SK-N-SH treated with all-trans-retinoic acid at 6 μM for 48 hours (cell line): ENCODE measurements around the gene GPR160.

ENCODE experiments used
- ATAC-seq: fragments of 200-7000 bp; cut with Tn5 transposase; 3 replicates; pipeline ENCODE4 v1.9.1; 2020; ENCODE audit warnings: mild to moderate bottlenecking, moderate library complexity
- ARNTL ChIP-seq: fragments of 450-650 bp; formaldehyde crosslinking; IDR thresholded peaks from 2 replicates; pipeline ENCODE4 v1.5.0; 2020; ENCODE audit warnings: low read depth, mild to moderate bottlenecking, moderate library complexity, borderline replicate concordance
- BACH2 ChIP-seq: fragments of 250-450 bp; sonication (Bioruptor Pico); IDR thresholded peaks from 2 replicates; pipeline ENCODE4 v1.9.0; 2021; ENCODE audit warnings: mild to moderate bottlenecking, borderline replicate concordance
- CREB5 ChIP-seq: fragments of 250-450 bp; sonication (Bioruptor Pico); IDR thresholded peaks from 2 replicates; pipeline ENCODE4 v1.5.1; 2020; ENCODE audit warnings: low read depth, mild to moderate bottlenecking, moderate library complexity
- CSDC2 ChIP-seq: fragments of 250-450 bp; sonication (Bioruptor Pico); IDR thresholded peaks from 2 replicates; pipeline ENCODE4 v1.5.0; 2020; ENCODE audit warnings: mild to moderate bottlenecking, moderate library complexity
- ESRRG ChIP-seq: fragments of 250-450 bp; sonication (Bioruptor Pico); IDR thresholded peaks from 2 replicates; pipeline ENCODE4 v1.6.1; 2021; ENCODE audit warnings: mild to moderate bottlenecking
- GLIS3 ChIP-seq: fragments of 250-450 bp; sonication (Bioruptor Pico); IDR thresholded peaks from 2 replicates; pipeline ENCODE4 v1.5.0; 2020; ENCODE audit warnings: mild to moderate bottlenecking, moderate library complexity
- ISL1 ChIP-seq: fragments of 250-450 bp; sonication (Bioruptor Pico); IDR thresholded peaks from 2 replicates; pipeline ENCODE4 v2.1.2; 2022; ENCODE audit warnings: mild to moderate bottlenecking, moderate library complexity
- OSR1 ChIP-seq: fragments of 250-450 bp; sonication (Bioruptor Pico); IDR thresholded peaks from 2 replicates; pipeline ENCODE4 v1.8.0; 2022; ENCODE audit warnings: moderate library complexity, mild to moderate bottlenecking, inconsistent platforms
- POU6F1 ChIP-seq: fragments of 250-450 bp; sonication (Bioruptor Pico); IDR thresholded peaks from 2 replicates; pipeline ENCODE4 v1.8.0; 2021; ENCODE audit warnings: low read depth, mild to moderate bottlenecking, moderate library complexity, borderline replicate concordance
- PPARA ChIP-seq: fragments of 250-450 bp; sonication (Bioruptor Pico); IDR thresholded peaks from 2 replicates; pipeline ENCODE4 v1.5.0; 2020; ENCODE audit warnings: mild to moderate bottlenecking, borderline replicate concordance
- RARB ChIP-seq: fragments of 250-450 bp; sonication (Bioruptor Pico); IDR thresholded peaks from 2 replicates; pipeline ENCODE4 v1.8.0; 2021; ENCODE audit warnings: mild to moderate bottlenecking, moderate library complexity
- SNAI2 ChIP-seq: fragments of 250-450 bp; sonication (Bioruptor Pico); IDR thresholded peaks from 2 replicates; pipeline ENCODE4 v1.5.0; 2020; ENCODE audit warnings: mild to moderate bottlenecking, moderate library complexity
- TCF4 ChIP-seq: fragments of 250-450 bp; sonication (Bioruptor Pico); IDR thresholded peaks from 2 replicates; pipeline ENCODE4 v1.8.0; 2021; ENCODE audit warnings: mild to moderate bottlenecking, moderate library complexity, borderline replicate concordance
- TOX ChIP-seq: fragments of 250-450 bp; sonication (Bioruptor Pico); IDR thresholded peaks from 2 replicates; pipeline ENCODE4 v1.8.0; 2021; ENCODE audit warnings: mild to moderate bottlenecking, moderate library complexity, borderline replicate concordance
- ZC3H10 ChIP-seq: fragments of 250-450 bp; sonication (Bioruptor Pico); IDR thresholded peaks from 2 replicates; pipeline ENCODE4 v1.5.1; 2021; ENCODE audit warnings: mild to moderate bottlenecking, moderate library complexity
- ZFP3 ChIP-seq: fragments of 250-450 bp; sonication (Bioruptor Pico); IDR thresholded peaks from 2 replicates; pipeline ENCODE4 v1.5.0; 2020; ENCODE audit warnings: mild to moderate bottlenecking, moderate library complexity
- ZFP30 ChIP-seq: fragments of 450-650 bp; formaldehyde crosslinking; IDR thresholded peaks from 2 replicates; pipeline ENCODE4 v1.5.0; 2022; ENCODE audit warnings: mild to moderate bottlenecking, moderate library complexity
- ZNF565 ChIP-seq: fragments of 450-650 bp; formaldehyde crosslinking; conservative IDR thresholded peaks from 2 replicates; pipeline ENCODE4 v1.5.0; 2020; ENCODE audit warnings: low read depth, mild to moderate bottlenecking, moderate library complexity
- ZNF70 ChIP-seq: fragments of 450-650 bp; formaldehyde crosslinking; IDR thresholded peaks from 2 replicates; pipeline ENCODE4 v1.5.0; 2020; ENCODE audit warnings: mild to moderate bottlenecking, moderate library complexity
- ZNF8 ChIP-seq: fragments of 450-650 bp; formaldehyde crosslinking; IDR thresholded peaks from 2 replicates; pipeline ENCODE4 v1.5.0; 2020; ENCODE audit warnings: mild to moderate bottlenecking, moderate library complexity
- TF ChIP-seq, protein P1 (sequence below): fragments of 250-450 bp; sonication (Bioruptor Pico); IDR thresholded peaks from 2 replicates; pipeline ENCODE4 v1.8.0; 2020; ENCODE audit warnings: mild to moderate bottlenecking, moderate library complexity, borderline replicate concordance
- TF ChIP-seq, protein P2 (sequence below): fragments of 250-450 bp; sonication (Bioruptor Pico); IDR thresholded peaks from 2 replicates; pipeline ENCODE4 v1.5.0; 2020; ENCODE audit warnings: mild to moderate bottlenecking, moderate library complexity

The GPR160 gene

DNA sequence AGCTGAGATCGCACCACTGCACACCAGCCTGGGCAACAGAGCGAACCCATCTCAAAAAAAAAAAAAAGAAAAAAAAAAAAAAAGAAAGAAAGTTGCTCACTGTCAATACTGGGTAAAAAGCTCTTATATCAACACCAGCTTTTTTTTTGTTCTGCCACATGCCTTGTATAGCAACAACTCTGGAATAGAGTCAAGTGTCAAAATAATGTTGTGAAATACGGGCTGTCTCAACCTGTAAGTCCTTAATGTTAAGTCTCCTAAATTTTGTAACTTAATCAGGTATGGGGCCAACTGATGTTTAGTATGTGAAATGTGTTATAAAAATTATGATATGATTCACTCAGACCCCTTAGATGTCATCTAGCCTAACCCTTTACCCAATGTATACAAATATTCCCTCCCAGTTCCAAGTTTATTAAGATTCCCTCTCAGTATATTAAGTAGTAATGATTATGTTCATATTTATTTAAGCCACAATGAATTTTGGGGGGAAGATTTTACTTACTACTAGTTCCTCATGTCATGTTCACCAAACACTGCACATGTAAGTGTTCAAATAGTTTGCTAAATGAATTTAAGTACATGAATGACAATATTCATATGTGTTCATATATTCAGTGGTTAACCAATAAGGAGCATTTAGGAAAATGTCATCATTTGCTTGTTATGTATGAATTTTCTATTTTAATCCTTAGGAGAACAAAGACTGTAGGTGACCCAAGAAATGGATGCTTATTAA is 52.2 kb downstream of the GPR160 start:
- TF ChIP-seq OSR1 (CRISPR knock-in tag) (no peak), CSDC2 (CRISPR knock-in tag) (no peak), ZNF565 (no peak)
- TF ChIP-seq, protein P1, sequence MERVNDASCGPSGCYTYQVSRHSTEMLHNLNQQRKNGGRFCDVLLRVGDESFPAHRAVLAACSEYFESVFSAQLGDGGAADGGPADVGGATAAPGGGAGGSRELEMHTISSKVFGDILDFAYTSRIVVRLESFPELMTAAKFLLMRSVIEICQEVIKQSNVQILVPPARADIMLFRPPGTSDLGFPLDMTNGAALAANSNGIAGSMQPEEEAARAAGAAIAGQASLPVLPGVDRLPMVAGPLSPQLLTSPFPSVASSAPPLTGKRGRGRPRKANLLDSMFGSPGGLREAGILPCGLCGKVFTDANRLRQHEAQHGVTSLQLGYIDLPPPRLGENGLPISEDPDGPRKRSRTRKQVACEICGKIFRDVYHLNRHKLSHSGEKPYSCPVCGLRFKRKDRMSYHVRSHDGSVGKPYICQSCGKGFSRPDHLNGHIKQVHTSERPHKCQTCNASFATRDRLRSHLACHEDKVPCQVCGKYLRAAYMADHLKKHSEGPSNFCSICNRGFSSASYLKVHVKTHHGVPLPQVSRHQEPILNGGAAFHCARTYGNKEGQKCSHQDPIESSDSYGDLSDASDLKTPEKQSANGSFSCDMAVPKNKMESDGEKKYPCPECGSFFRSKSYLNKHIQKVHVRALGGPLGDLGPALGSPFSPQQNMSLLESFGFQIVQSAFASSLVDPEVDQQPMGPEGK (CRISPR knock-in tag), result no peak
- TF ChIP-seq, all 23 proteins: peak for 0
- no peak for ATAC-seq

GRCh38 chr3:170090601-170090981 is 52.8 kb downstream of the GPR160 start:
- no peak for TF ChIP-seq PPARA (CRISPR knock-in tag)
- TF ChIP-seq TOX, result no peak
- TF ChIP-seq POU6F1 (CRISPR knock-in tag), result no peak
- TF ChIP-seq CREB5 (CRISPR knock-in tag), result no peak
- TF ChIP-seq ZNF70 (CRISPR knock-in tag), result no peak
- no peak for TF ChIP-seq ZNF565
- no peak for TF ChIP-seq ISL1 (CRISPR knock-in tag)
- no peak for TF ChIP-seq ARNTL (CRISPR knock-in tag)
- no peak for TF ChIP-seq GLIS3 (CRISPR knock-in tag)
- no peak for TF ChIP-seq RARB (CRISPR knock-in tag)
- no peak for TF ChIP-seq OSR1 (CRISPR knock-in tag)
- no peak for TF ChIP-seq TCF4 (CRISPR knock-in tag)
- no peak for TF ChIP-seq ZC3H10
- no peak for TF ChIP-seq SNAI2 (CRISPR knock-in tag)
- no peak for TF ChIP-seq ZFP3 (CRISPR knock-in tag)
- TF ChIP-seq, protein P2, sequence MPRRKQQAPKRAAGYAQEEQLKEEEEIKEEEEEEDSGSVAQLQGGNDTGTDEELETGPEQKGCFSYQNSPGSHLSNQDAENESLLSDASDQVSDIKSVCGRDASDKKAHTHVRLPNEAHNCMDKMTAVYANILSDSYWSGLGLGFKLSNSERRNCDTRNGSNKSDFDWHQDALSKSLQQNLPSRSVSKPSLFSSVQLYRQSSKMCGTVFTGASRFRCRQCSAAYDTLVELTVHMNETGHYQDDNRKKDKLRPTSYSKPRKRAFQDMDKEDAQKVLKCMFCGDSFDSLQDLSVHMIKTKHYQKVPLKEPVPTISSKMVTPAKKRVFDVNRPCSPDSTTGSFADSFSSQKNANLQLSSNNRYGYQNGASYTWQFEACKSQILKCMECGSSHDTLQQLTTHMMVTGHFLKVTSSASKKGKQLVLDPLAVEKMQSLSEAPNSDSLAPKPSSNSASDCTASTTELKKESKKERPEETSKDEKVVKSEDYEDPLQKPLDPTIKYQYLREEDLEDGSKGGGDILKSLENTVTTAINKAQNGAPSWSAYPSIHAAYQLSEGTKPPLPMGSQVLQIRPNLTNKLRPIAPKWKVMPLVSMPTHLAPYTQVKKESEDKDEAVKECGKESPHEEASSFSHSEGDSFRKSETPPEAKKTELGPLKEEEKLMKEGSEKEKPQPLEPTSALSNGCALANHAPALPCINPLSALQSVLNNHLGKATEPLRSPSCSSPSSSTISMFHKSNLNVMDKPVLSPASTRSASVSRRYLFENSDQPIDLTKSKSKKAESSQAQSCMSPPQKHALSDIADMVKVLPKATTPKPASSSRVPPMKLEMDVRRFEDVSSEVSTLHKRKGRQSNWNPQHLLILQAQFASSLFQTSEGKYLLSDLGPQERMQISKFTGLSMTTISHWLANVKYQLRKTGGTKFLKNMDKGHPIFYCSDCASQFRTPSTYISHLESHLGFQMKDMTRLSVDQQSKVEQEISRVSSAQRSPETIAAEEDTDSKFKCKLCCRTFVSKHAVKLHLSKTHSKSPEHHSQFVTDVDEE (CRISPR knock-in tag), result no peak
- TF ChIP-seq BACH2 (CRISPR knock-in tag), result no peak
- TF ChIP-seq ZNF8 (CRISPR knock-in tag), result no peak
- no peak for ATAC-seq

DNA sequence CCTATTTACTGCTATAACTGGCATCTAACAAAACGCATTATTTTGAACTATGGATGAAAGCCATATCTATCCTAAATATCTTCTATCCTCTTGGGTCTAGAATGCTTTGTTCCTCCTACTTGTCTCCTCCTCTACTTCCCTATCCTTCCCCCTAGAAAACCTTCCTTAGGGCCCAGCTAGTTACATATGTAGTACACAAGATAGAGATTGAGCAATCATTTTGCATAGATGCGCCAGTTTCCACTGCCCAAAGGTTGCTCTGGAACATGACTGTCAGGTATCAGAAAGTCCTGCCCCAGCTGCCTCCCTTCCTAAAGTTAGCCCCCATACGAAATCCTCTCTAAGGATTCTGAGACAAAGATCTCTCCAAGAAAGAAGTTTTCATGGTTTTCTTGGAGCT is 55.1 kb downstream of the GPR160 start:
- no peak for ATAC-seq
- TF ChIP-seq ZFP30 (CRISPR knock-in tag) (no peak), ZNF8 (CRISPR knock-in tag) (no peak), TCF4 (CRISPR knock-in tag) (no peak), ISL1 (CRISPR knock-in tag) (no peak), ESRRG (CRISPR knock-in tag) (no peak), SNAI2 (CRISPR knock-in tag) (no peak), CREB5 (CRISPR knock-in tag) (no peak)
